Body of pancreas (tissue), 4 donors: ENCODE results near the gene CBFB. TPM values are rescaled to one million over a fixed set of nuclear protein-coding genes. Genes with fewer than 3 reads are reported as not detected.

Experiments used
- ATAC-seq: fragments of 150-250 bp; one replicate; pipeline ENCODE4 v1.9.1; 2016
- DNase-seq, 4 donors: peaks; one replicate each; pipeline ENCODE4 v3.0.0-alpha.2; 2019
- H3K27ac ChIP-seq, 4 donors: fragments of 200-600 bp; sonication (generic); 1 replicate in 3 of 4; 2 replicates in 1 of 4; pipeline versions ENCODE4 v1.5.1 to v1.6.1; 2016 to 2019; ENCODE audit warnings: mild to moderate bottlenecking in 1 of 4, mixed read lengths in 1 of 4, moderate library complexity in 1 of 4
- H3K27me3 ChIP-seq, 2 donors: fragments of 200-600 bp; sonication (generic); one replicate each; pipeline ENCODE4 v1.6.0; 2016; ENCODE audit warnings: mild to moderate bottlenecking in 1 of 2
- H3K36me3 ChIP-seq, 2 donors: fragments of 200-600 bp; sonication (generic); replicated peaks in 1 of 2; 2 replicates each; pipeline ENCODE4 v1.5.1; 2016; ENCODE audit warnings: low read depth in 2 of 2; ENCODE audit not compliant: insufficient read depth in 1 of 2
- H3K4me1 ChIP-seq: fragments of 200-600 bp; sonication (generic); one replicate; pipeline ENCODE4 v1.6.0; 2016
- H3K4me3 ChIP-seq, 2 donors: fragments of 200-600 bp; sonication (generic); 1 replicate in 1 of 2; 2 replicates in 1 of 2; pipeline ENCODE4 v1.5.1; 2016 to 2019
- H3K9me3 ChIP-seq, 3 donors: fragments of 200-600 bp; sonication (generic); 1 replicate in 2 of 3; 2 replicates in 1 of 3; pipeline ENCODE4 v1.5.1; 2016
- POLR2A ChIP-seq, 3 donors: fragments of 450-650 bp; IDR thresholded peaks; one replicate each; pipeline ENCODE4 v1.6.1; 2016; ENCODE audit warnings: antibody characterized with exemption in 3 of 3, mild to moderate bottlenecking in 2 of 3
- WGBS, 2 donors: methylation state at CpG; one replicate each; pipeline ENCODE4 v1.1.5; 2017; 5-methylcytosine and 5-hydroxymethylcytosine counted together
- intact Hi-C: fragments of 100-400 bp; cut with DNase I; formaldehyde crosslinking; loops from one replicate; pipeline ENCODE4 v1.15.1; 2023
- total RNA-seq, 2 donors: library from RNA; depleted of rRNA; stranded (reverse); fragments of >200 nt; gene quantifications; one replicate each; pipeline ENCODE4 v1.1.0, GENCODE V29; 2016
- TF ChIP-seq, protein P1 (sequence below), 7 experiments: fragments of 450-650 bp in 4 of 7; fragments of 200-600 bp in 3 of 7; sonication (generic) in 3 of 7; IDR thresholded peaks; one replicate each; pipeline ENCODE4 v1.5.1; 2016 to 2019; ENCODE audit warnings: antibody characterized with exemption in 7 of 7

CBFB gene
- total RNA-seq, 2 donors from 2014 or later: 28.0 to 41.9 TPM

DNA sequence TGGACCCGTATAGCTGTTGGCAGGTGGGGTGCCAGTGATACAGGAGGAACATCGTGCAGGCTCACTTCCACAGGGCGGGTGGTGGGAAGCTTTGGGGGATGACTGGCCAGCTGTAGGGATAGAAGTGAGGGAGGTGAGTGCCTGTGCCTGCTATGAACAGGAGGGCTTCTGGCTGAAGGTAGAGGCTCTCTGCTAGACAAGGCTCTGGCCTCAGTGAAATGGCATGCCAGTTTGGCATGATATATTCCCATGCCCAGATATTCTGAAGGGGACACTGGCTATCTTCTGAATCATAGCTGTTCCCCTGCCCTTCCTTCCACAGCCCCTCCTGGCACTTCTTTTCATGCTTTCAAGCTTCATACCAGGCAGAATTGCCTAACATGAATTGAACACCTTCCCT, 99.9 kb downstream of the CBFB start:
- Histone ChIP-seq H3K27me3 (no peaks in the 10 kb centered on the region), H3K9me3 (no peaks in the 10 kb centered on the region), H3K27ac (no peak overlapping the region), H3K4me1 (no peaks in the 10 kb centered on the region), H3K36me3 (peaks cover 0 to 12% of the 10 kb centered on the region in 2 donors), H3K4me3 (no peak overlapping the region)
- ATAC-seq: no peak
- DNase-seq: no peak
- TF ChIP-seq POLR2A (IDR thresholded peaks at IDR 0.05): no peak
- TF ChIP-seq, protein P1, sequence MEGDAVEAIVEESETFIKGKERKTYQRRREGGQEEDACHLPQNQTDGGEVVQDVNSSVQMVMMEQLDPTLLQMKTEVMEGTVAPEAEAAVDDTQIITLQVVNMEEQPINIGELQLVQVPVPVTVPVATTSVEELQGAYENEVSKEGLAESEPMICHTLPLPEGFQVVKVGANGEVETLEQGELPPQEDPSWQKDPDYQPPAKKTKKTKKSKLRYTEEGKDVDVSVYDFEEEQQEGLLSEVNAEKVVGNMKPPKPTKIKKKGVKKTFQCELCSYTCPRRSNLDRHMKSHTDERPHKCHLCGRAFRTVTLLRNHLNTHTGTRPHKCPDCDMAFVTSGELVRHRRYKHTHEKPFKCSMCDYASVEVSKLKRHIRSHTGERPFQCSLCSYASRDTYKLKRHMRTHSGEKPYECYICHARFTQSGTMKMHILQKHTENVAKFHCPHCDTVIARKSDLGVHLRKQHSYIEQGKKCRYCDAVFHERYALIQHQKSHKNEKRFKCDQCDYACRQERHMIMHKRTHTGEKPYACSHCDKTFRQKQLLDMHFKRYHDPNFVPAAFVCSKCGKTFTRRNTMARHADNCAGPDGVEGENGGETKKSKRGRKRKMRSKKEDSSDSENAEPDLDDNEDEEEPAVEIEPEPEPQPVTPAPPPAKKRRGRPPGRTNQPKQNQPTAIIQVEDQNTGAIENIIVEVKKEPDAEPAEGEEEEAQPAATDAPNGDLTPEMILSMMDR (IDR thresholded peaks at IDR 0.05): no peak
- intact Hi-C loops: no loop called here
- WGBS, 2 donors: 79 to 100% methylated on average over 2 to 3 of the region's 3 CpGs

DNA sequence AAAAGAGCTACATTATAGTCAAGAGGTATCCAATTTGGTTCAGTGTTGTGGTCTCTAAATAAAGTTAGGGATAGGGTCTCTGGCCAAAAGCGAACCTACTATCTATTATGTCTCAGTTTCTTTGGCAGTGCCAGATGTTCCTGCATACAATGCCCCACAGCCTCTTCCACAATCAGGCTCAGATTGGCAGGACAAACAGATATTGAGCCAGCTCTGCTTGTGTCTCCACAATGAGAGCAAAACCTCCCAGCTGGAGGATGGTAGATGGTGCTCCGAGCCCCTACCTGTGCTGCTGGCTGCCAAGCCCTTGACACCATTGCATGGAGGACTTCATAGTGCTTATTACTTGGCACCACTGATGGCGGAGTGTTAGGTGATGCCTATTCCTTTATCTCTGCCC, 100.5 kb downstream of the CBFB start:
- no peaks in the 10 kb centered on the region for H3K9me3 ChIP-seq
- no peak overlapping the region for H3K27ac ChIP-seq
- peaks cover 0 to 9% of the 10 kb centered on the region in 2 donors for H3K36me3 ChIP-seq
- DNase-seq: no peak
- intact Hi-C loops: no loop called here
- H3K27me3 ChIP-seq: no peaks in the 10 kb centered on the region
- no peak for ATAC-seq
- H3K4me1 ChIP-seq: no peaks in the 10 kb centered on the region
- TF ChIP-seq POLR2A (IDR thresholded peaks at IDR 0.05): no peak
- TF ChIP-seq, protein P1 (IDR thresholded peaks at IDR 0.05): no peak
- H3K4me3 ChIP-seq: no peak overlapping the region
- WGBS, 2 donors: 89 to 90% methylated on average over 3 of the region's 3 CpGs

DNA sequence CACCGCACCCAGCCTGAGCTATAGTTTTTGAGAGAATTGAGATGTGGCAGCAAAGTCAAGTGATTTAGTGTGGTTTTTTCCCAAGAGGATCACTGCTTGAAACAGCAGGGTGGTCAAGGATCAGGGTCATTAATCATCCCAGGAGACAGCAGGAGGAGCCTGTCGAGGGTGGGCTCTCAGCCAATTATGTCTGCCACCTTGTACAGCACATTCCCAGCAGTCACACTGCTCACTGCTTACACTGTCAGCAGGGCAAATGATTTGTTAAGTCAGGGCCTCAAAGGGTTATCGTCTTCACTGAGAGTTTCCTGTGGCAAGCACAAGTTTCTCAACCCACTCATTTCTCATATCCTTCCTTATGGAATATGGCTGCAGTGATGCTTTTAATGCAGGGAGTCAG, 108.7 kb downstream of the CBFB start:
- no peak overlapping the region for H3K27ac ChIP-seq
- intact Hi-C loops: no loop called here
- TF ChIP-seq POLR2A (IDR thresholded peaks at IDR 0.05): no peak
- TF ChIP-seq, protein P1 (IDR thresholded peaks at IDR 0.05): no peak
- DNase-seq: no peak
- no peaks in the 10 kb centered on the region for H3K27me3 ChIP-seq
- peaks cover 0 to 32% of the 10 kb centered on the region in 2 donors for H3K36me3 ChIP-seq
- H3K9me3 ChIP-seq: no peaks in the 10 kb centered on the region
- ATAC-seq: no peak
- WGBS, 2 donors: 57 to 70% methylated on average over 3 of the region's 3 CpGs
- no peak overlapping the region for H3K4me3 ChIP-seq
- H3K4me1 ChIP-seq: no peaks in the 10 kb centered on the region

DNA sequence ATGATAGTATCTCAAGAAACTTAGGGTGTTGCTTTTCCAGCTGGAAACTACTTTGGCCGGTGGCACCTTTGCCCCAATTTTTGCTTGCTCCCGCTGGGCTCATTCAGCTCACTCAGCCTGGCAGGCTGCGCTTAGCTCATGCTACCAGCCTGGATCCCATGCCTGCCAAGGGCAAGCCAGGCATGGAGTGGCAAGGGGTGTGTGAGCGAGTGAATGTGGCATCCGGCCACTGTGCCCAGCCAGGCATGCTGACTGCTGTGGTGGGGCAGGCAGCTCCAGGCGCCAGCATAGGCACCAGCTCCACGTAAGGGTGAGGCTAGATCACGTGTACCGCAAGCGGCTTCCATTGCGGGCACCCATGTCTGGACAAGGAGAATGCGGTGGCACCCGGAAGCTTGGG, 112.4 kb downstream of the CBFB start:
- no peak overlapping the region for H3K27ac ChIP-seq
- no peaks in the 10 kb centered on the region for H3K9me3 ChIP-seq
- peaks cover 6 to 42% of the 10 kb centered on the region in 2 donors for H3K36me3 ChIP-seq
- no peak overlapping the region for H3K4me3 ChIP-seq
- intact Hi-C loops: no loop called here
- DNase-seq: no peak
- whole genome bisulfite sequencing, 2 donors: 98 to 100% methylated on average over 5 to 13 of the region's 13 CpGs
- TF ChIP-seq, protein P1 (IDR thresholded peaks at IDR 0.05): no peak
- no peak for TF ChIP-seq POLR2A (IDR thresholded peaks at IDR 0.05)
- H3K27me3 ChIP-seq: no peaks in the 10 kb centered on the region
- H3K4me1 ChIP-seq: no peaks in the 10 kb centered on the region
- no peak for ATAC-seq

DNA sequence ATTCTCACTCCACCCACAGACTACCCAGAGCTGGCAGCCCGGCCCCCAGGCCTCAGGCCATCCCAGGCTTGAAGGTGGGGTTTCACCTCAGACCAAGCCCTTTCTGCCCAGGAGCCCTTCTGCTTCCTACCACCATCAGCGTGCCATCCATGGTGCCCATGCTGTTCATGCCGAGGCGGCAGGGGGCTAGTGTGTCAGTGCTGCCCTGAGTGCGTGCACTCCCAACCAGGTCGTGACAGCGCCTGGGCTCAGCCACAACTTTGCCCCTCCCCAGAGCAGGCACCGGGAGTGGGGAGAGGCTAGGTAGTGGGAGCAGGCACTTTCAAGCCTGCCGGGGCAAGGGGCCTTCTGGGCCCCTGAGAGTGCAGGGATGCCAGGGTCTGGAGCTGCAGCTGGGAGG, 113.4 kb downstream of the CBFB start:
- Histone ChIP-seq H3K9me3 (no peaks in the 10 kb centered on the region), H3K4me1 (no peaks in the 10 kb centered on the region), H3K36me3 (peaks cover 6 to 40% of the 10 kb centered on the region in 2 donors), H3K4me3 (no peak overlapping the region), H3K27ac (no peak overlapping the region), H3K27me3 (no peaks in the 10 kb centered on the region)
- no peak for DNase-seq
- intact Hi-C loops: no loop called here
- 93% methylated on average over 8 of the region's 9 CpGs; no CpG with 5 or more reads in 1 of the 2 donors for WGBS, 2 donors
- no peak for TF ChIP-seq POLR2A (IDR thresholded peaks at IDR 0.05)
- TF ChIP-seq, protein P1 (IDR thresholded peaks at IDR 0.05): no peak
- no peak for ATAC-seq
